DND-41 (cell line): Measurements from ENCODE around the gene LMF2.

ENCODE experiments used
- ATAC-seq: fragments of 200-7000 bp; cut with Tn5 transposase; 3 replicates; pipeline ENCODE4 v1.9.1; 2021; ENCODE audit warnings: low read depth; ENCODE audit not compliant: insufficient read depth
- DNase-seq: peaks from one replicate; pipeline ENCODE4 v3.0.0-alpha.2; 2020
- H2AFZ ChIP-seq: 2 replicates; pipeline ENCODE4 v1.6.0; 2012; ENCODE audit warnings: low read depth, low read length
- H3K27ac ChIP-seq: 2 replicates; pipeline ENCODE4 v1.5.1; 2012; ENCODE audit warnings: low read length, inconsistent platforms
- H3K27me3 ChIP-seq: fragments of 200-600 bp; sonication (generic); 2 replicates; pipeline ENCODE4 v1.6.0; 2012; ENCODE audit warnings: low read length, mild to moderate bottlenecking, inconsistent platforms; ENCODE audit not compliant: insufficient read depth, poor library complexity
- H3K36me3 ChIP-seq: 2 replicates; pipeline ENCODE4 v1.5.1; 2012; ENCODE audit warnings: low read length, inconsistent platforms; ENCODE audit not compliant: insufficient read depth
- H3K4me1 ChIP-seq: 2 replicates; pipeline ENCODE4 v1.5.1; 2012; ENCODE audit warnings: mild to moderate bottlenecking, low read length; ENCODE audit not compliant: insufficient read depth
- H3K4me2 ChIP-seq: 2 replicates; pipeline ENCODE4 v1.6.0; 2012; ENCODE audit warnings: mild to moderate bottlenecking, moderate library complexity, low read length, inconsistent platforms; ENCODE audit not compliant: insufficient read depth
- H3K4me3 ChIP-seq, 2 experiments: fragments of 200-600 bp in 1 of 2; shearing (Covaris generic) in 1 of 2; 2 replicates each; pipeline ENCODE4 v1.5.1; 2012 to 2016; ENCODE audit warnings: inconsistent platforms in 2 of 2, low read length in 2 of 2, mild to moderate bottlenecking in 2 of 2, low read depth in 1 of 2, moderate library complexity in 1 of 2
- H3K79me2 ChIP-seq: 2 replicates; pipeline ENCODE4 v1.6.0; 2012; ENCODE audit warnings: low read length, inconsistent platforms; ENCODE audit not compliant: insufficient read depth
- H3K9ac ChIP-seq: 2 replicates; pipeline ENCODE4 v1.6.0; 2012; ENCODE audit warnings: low read depth, mild to moderate bottlenecking, inconsistent platforms, low read length, moderate library complexity
- H3K9me3 ChIP-seq: 2 replicates; pipeline ENCODE4 v1.5.1; 2012; ENCODE audit warnings: low read length, moderate library complexity, mild to moderate bottlenecking, inconsistent platforms; ENCODE audit not compliant: insufficient read depth, severe bottlenecking
- H4K20me1 ChIP-seq: 2 replicates; pipeline ENCODE4 v1.6.0; 2012; ENCODE audit warnings: low read length; ENCODE audit not compliant: insufficient read depth
- CTCF ChIP-seq: IDR thresholded peaks from 2 replicates; pipeline ENCODE4 v1.5.1; 2012; ENCODE audit warnings: borderline replicate concordance, low read length, moderate library complexity, mild to moderate bottlenecking; ENCODE audit not compliant: poor library complexity, severe bottlenecking; ENCODE audit errors: extremely low read depth
- EZH2 ChIP-seq: IDR thresholded peaks from 3 replicates; pipeline ENCODE4 v1.6.1; 2012; ENCODE audit warnings: borderline replicate concordance, low read depth, mild to moderate bottlenecking, moderate library complexity, low read length, inconsistent platforms; ENCODE audit not compliant: severe bottlenecking

Gene LMF2

GRCh38 chr22:50479721-50480120, 27.8 kb downstream of the LMF2 start:
- H3K4me3 ChIP-seq: no peak overlapping the region
- H2AFZ ChIP-seq: no peak overlapping the region
- H3K4me1 ChIP-seq: peaks cover 15% of the 10 kb centered on the region
- H3K27me3 ChIP-seq: no peaks in the 10 kb centered on the region
- no peak for TF ChIP-seq EZH2
- no peak for TF ChIP-seq CTCF
- peaks cover 4% of the 10 kb centered on the region for H3K79me2 ChIP-seq
- H3K36me3 ChIP-seq: no peaks in the 10 kb centered on the region
- no peak overlapping the region for H3K9ac ChIP-seq
- H4K20me1 ChIP-seq: no peaks in the 10 kb centered on the region
- DNase-seq: no peak
- H3K27ac ChIP-seq: no peak overlapping the region
- ATAC-seq: no peak
- no peak overlapping the region for H3K4me2 ChIP-seq
- no peaks in the 10 kb centered on the region for H3K9me3 ChIP-seq

DNA sequence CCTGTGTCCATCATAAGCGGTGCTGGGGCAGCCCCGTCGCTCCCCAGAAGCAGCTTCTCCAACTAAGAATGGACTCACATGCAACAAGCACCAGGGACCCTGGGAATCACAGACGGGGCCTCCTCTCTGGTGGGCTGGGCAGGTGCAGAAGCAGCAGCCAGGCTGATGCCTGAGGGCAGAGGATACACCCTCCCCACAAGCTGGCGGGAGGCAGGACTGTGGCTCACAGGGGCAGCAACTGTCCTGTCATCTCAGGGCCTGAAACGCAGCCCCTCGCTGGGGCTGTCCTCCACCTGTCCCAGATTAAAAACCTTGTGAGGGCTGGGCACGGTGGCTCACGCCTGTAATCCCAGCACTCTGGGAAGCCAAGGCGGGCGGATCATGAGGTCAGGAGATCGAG, 29.6 kb downstream of the LMF2 start:
- H3K4me2 ChIP-seq: no peak overlapping the region
- no peaks in the 10 kb centered on the region for H3K27me3 ChIP-seq
- no peak overlapping the region for H2AFZ ChIP-seq
- no peak overlapping the region for H3K9ac ChIP-seq
- peaks cover 13% of the 10 kb centered on the region for H3K36me3 ChIP-seq
- TF ChIP-seq EZH2: no peak
- no peak overlapping the region for H3K4me3 ChIP-seq
- H3K4me1 ChIP-seq: peaks cover 26% of the 10 kb centered on the region
- H3K27ac ChIP-seq: no peak overlapping the region
- peaks cover 22% of the 10 kb centered on the region for H3K79me2 ChIP-seq
- H3K9me3 ChIP-seq: no peaks in the 10 kb centered on the region
- peaks cover 14% of the 10 kb centered on the region for H4K20me1 ChIP-seq
- no peak for ATAC-seq
- DNase-seq: no peak

DNA sequence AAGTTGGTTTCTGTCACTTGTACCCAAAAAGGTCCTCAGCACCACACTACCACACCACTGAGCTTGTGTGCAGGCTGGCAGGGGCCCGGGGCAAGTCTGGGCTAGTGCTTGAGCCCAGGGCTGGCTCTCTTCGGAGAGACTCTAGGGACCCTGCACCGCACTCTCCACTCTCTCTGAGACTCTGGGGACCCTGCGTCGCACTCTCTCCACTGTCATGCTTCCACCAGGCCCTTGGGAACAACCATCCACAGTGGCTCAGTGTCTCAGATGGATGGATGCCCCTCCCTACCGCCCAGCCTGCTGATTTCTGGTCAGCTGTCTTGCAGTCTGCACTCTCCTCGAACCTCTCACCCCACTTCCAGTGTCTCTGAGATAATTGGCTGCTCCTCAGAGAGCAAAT, 30.6 kb downstream of the LMF2 start:
- peaks cover 32% of the 10 kb centered on the region for H3K79me2 ChIP-seq
- H3K4me1 ChIP-seq: peaks cover 36% of the 10 kb centered on the region
- peaks cover 24% of the 10 kb centered on the region for H4K20me1 ChIP-seq
- no peak overlapping the region for H3K27ac ChIP-seq
- H3K9ac ChIP-seq: no peak overlapping the region
- peaks cover 23% of the 10 kb centered on the region for H3K36me3 ChIP-seq
- TF ChIP-seq CTCF (no peak), EZH2 (no peak)
- H3K9me3 ChIP-seq: no peaks in the 10 kb centered on the region
- no peak for ATAC-seq
- H3K27me3 ChIP-seq: no peaks in the 10 kb centered on the region
- no peak overlapping the region for H2AFZ ChIP-seq
- H3K4me3 ChIP-seq: no peak overlapping the region
- no peak for DNase-seq
- H3K4me2 ChIP-seq: no peak overlapping the region

GRCh38 chr22:50475652-50476002, 31.9 kb downstream of the LMF2 start:
- Histone ChIP-seq H3K36me3 (peaks cover 35% of the 10 kb centered on the region), H3K4me3 (peak overlapping the region in 1 of 2 experiments; percentile 96; a peak in 2 of 4 replicates), H3K9me3 (no peaks in the 10 kb centered on the region), H3K27ac (peak overlapping the region; percentile 71), H4K20me1 (peaks cover 36% of the 10 kb centered on the region), H2AFZ (peak overlapping the region; percentile 96), H3K79me2 (peaks cover 45% of the 10 kb centered on the region), H3K4me2 (peak overlapping the region; percentile 90), H3K4me1 (peaks cover 49% of the 10 kb centered on the region), H3K27me3 (no peaks in the 10 kb centered on the region), H3K9ac (peak overlapping the region; percentile 84)
- TF ChIP-seq CTCF (no peak), EZH2 (no peak)
- ATAC-seq: no peak
- no peak for DNase-seq
